Measurements from ENCODE around the gene ZNF17.
A peak's percentile ranks its signal among the peaks of the same experiment; 100 is the strongest.

ZNF17 gene

DNA sequence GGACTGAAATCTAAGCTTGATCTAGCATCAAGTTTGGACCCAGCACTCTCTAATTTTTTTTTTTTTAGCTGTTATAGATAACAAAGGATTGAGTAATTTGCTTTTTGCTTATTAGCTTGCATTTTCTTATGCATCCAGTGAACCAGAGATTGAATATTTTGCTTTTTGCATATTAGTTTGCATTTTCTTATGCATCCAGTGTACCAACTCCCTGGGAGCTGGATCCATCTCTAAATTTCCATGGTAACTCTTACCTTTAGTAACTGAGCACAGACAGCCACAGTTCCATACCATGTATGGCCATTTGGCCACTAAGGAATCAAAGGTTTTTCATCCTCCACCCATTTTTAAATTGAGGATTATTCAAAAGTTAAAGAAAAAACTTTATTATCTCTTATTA, 30.0 kb upstream of the ZNF17 start:
- peaks cover 10% of the 10 kb centered on the region for H3K36me3 ChIP-seq (ENCODE audit: control insufficient read depth, insufficient read depth, low read length)
- no peaks in the 10 kb centered on the region for H3K4me1 ChIP-seq (ENCODE audit: control insufficient read depth, insufficient read depth, low read length)
- no peak overlapping the region for H3K4me3 ChIP-seq (ENCODE audit: insufficient read depth, low read depth, low read length)
- no peaks in the 10 kb centered on the region for H3K9me3 ChIP-seq (ENCODE audit: control insufficient read depth, low read length)
- H3K27me3 ChIP-seq (ENCODE audit: control insufficient read depth, insufficient read depth, low read length, poor library complexity, severe bottlenecking): no peaks in the 10 kb centered on the region
- no peak overlapping the region for H3K27ac ChIP-seq (ENCODE audit: insufficient read depth, low read depth, low read length, poor library complexity, severe bottlenecking)

GRCh38 chr19:57382806-57383488, 28.0 kb upstream of the ZNF17 start:
- Histone ChIP-seq H3K9me3 (ENCODE audit: control insufficient read depth, low read length) (no peaks in the 10 kb centered on the region), H3K4me3 (ENCODE audit: insufficient read depth, low read depth, low read length) (no peak overlapping the region), H3K36me3 (ENCODE audit: control insufficient read depth, insufficient read depth, low read length) (peaks cover under 1% of the 10 kb centered on the region), H3K27me3 (ENCODE audit: control insufficient read depth, insufficient read depth, low read length, poor library complexity, severe bottlenecking) (peaks cover 7% of the 10 kb centered on the region), H3K4me1 (ENCODE audit: control insufficient read depth, insufficient read depth, low read length) (no peaks in the 10 kb centered on the region), H3K27ac (ENCODE audit: insufficient read depth, low read depth, low read length, poor library complexity, severe bottlenecking) (no peak overlapping the region)
- 85 to 88% methylated on average over 6 to 7 of the region's 7 CpGs for WGBS, 2 experiments

DNA sequence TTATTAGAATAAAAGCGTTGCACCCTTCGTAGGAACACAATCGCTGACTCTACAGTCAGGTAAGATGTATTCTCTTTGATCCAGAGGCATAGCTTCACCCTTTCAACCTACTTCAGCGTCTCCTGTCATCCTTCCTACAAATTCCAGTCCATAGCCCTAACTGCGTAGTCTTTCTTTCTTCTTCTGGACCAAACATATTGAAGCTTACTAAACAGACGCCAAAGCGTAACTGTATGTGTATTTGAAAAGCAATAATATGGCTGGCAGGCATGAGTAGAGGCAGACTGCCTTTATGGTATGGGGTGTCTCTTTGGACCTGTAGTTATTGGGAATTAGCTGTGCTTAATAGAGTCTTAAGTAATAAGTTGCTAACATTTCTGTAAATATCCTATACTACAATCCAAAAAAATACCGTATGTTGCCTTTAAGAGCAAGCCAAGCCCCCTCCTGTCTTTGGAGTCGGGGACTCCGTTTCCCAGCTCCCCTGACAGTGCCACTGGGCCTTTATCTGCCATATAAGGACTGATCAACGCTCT, 21.7 kb upstream of the ZNF17 start:
- Histone ChIP-seq H3K4me3 (ENCODE audit: insufficient read depth, low read depth, low read length) (peak overlapping the region; percentile 96), H3K27me3 (ENCODE audit: control insufficient read depth, insufficient read depth, low read length, poor library complexity, severe bottlenecking) (peaks cover 7% of the 10 kb centered on the region), H3K4me1 (ENCODE audit: control insufficient read depth, insufficient read depth, low read length) (peaks cover 6% of the 10 kb centered on the region), H3K27ac (ENCODE audit: insufficient read depth, low read depth, low read length, poor library complexity, severe bottlenecking) (no peak overlapping the region), H3K36me3 (ENCODE audit: control insufficient read depth, insufficient read depth, low read length) (no peaks in the 10 kb centered on the region), H3K9me3 (ENCODE audit: control insufficient read depth, low read length) (no peaks in the 10 kb centered on the region)
- 57% methylated on average over 11 of the region's 11 CpGs for WGBS, 2 experiments

GRCh38 chr19:57389730-57390598, 21.0 kb upstream of the ZNF17 start, which contains the start of gene ZNF548:
Gene ZNF548 (plus strand): TSS chr19:57389854. CDS start chr19:57390100, 246 bp downstream.
- peak within 1 kb of the TSS; percentile 99 for H3K27ac ChIP-seq (ENCODE audit: insufficient read depth, low read depth, low read length, poor library complexity, severe bottlenecking)
- WGBS, 2 experiments: 1% methylated on average over 50 of the region's 50 CpGs
- peak within 1 kb of the TSS; percentile 96 for H3K4me3 ChIP-seq (ENCODE audit: insufficient read depth, low read depth, low read length)
- H3K9me3 ChIP-seq (ENCODE audit: control insufficient read depth, low read length): no peaks in the 10 kb centered on the region
- peaks cover 3% of the 10 kb centered on the region for H3K36me3 ChIP-seq (ENCODE audit: control insufficient read depth, insufficient read depth, low read length)
- peaks cover 6% of the 10 kb centered on the region for H3K4me1 ChIP-seq (ENCODE audit: control insufficient read depth, insufficient read depth, low read length)
- peaks cover 7% of the 10 kb centered on the region for H3K27me3 ChIP-seq (ENCODE audit: control insufficient read depth, insufficient read depth, low read length, poor library complexity, severe bottlenecking)

DNA sequence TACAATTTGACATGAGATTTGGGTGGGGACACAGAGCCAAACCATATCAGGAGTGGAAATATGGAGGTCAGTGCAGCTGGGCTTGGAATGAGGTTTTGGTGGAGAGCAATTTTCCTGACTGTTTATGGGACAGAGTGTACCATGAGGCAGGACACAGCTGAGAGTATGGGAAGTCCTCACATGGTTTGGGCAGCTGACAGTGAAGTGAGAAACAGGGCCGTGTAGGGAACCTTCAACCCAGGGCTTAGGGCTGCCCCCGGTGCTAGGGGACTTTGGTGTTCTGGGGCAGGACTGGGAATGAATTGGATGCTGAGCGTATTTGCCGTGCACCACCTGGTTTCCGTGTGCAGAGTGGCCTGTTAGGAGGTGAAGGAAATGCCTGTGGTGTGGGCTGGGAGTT, 15.3 kb upstream of the ZNF17 start:
- 93 to 96% methylated on average over 5 of the region's 5 CpGs for WGBS, 2 experiments
- peaks cover 32% of the 10 kb centered on the region for H3K36me3 ChIP-seq (ENCODE audit: control insufficient read depth, insufficient read depth, low read length)

DNA sequence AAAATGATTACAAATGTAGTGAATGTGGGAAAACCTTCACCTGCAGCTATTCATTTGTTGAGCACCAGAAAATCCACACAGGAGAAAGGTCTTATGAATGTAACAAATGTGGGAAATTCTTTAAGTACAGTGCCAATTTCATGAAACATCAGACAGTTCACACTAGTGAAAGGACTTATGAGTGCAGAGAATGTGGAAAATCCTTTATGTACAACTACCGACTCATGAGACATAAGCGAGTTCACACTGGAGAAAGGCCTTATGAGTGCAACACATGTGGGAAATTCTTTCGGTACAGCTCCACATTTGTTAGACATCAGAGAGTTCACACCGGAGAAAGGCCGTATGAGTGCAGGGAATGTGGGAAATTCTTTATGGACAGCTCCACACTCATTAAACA, 12.1 kb upstream of the ZNF17 start:
- H3K27me3 ChIP-seq (ENCODE audit: control insufficient read depth, insufficient read depth, low read length, poor library complexity, severe bottlenecking): no peaks in the 10 kb centered on the region
- no peak overlapping the region for H3K4me3 ChIP-seq (ENCODE audit: insufficient read depth, low read depth, low read length)
- no peaks in the 10 kb centered on the region for H3K4me1 ChIP-seq (ENCODE audit: control insufficient read depth, insufficient read depth, low read length)
- no peak overlapping the region for H3K27ac ChIP-seq (ENCODE audit: insufficient read depth, low read depth, low read length, poor library complexity, severe bottlenecking)
- H3K9me3 ChIP-seq (ENCODE audit: control insufficient read depth, low read length): no peaks in the 10 kb centered on the region
- WGBS, 2 experiments: 91 to 97% methylated on average over 5 of the region's 5 CpGs
- H3K36me3 ChIP-seq (ENCODE audit: control insufficient read depth, insufficient read depth, low read length): peaks cover 32% of the 10 kb centered on the region

More for the DNA sequence above, 15.3 kb upstream of the ZNF17 start:
- H3K4me3 ChIP-seq (ENCODE audit: insufficient read depth, low read depth, low read length): no peak overlapping the region
- H3K4me1 ChIP-seq (ENCODE audit: control insufficient read depth, insufficient read depth, low read length): peaks cover 2% of the 10 kb centered on the region
- no peaks in the 10 kb centered on the region for H3K9me3 ChIP-seq (ENCODE audit: control insufficient read depth, low read length)
- H3K27me3 ChIP-seq (ENCODE audit: control insufficient read depth, insufficient read depth, low read length, poor library complexity, severe bottlenecking): no peaks in the 10 kb centered on the region
- H3K27ac ChIP-seq (ENCODE audit: insufficient read depth, low read depth, low read length, poor library complexity, severe bottlenecking): no peak overlapping the region

GRCh38 chr19:57403737-57404563, 7.0 kb upstream of the ZNF17 start:
- Histone ChIP-seq H3K9me3 (ENCODE audit: control insufficient read depth, low read length) (no peaks in the 10 kb centered on the region), H3K4me3 (ENCODE audit: insufficient read depth, low read depth, low read length) (no peak overlapping the region), H3K27ac (ENCODE audit: insufficient read depth, low read depth, low read length, poor library complexity, severe bottlenecking) (no peak overlapping the region), H3K4me1 (ENCODE audit: control insufficient read depth, insufficient read depth, low read length) (no peaks in the 10 kb centered on the region), H3K27me3 (ENCODE audit: control insufficient read depth, insufficient read depth, low read length, poor library complexity, severe bottlenecking) (no peaks in the 10 kb centered on the region), H3K36me3 (ENCODE audit: control insufficient read depth, insufficient read depth, low read length) (peaks cover 9% of the 10 kb centered on the region)
- WGBS, 2 experiments: 92% methylated on average over 9 of the region's 9 CpGs

DNA sequence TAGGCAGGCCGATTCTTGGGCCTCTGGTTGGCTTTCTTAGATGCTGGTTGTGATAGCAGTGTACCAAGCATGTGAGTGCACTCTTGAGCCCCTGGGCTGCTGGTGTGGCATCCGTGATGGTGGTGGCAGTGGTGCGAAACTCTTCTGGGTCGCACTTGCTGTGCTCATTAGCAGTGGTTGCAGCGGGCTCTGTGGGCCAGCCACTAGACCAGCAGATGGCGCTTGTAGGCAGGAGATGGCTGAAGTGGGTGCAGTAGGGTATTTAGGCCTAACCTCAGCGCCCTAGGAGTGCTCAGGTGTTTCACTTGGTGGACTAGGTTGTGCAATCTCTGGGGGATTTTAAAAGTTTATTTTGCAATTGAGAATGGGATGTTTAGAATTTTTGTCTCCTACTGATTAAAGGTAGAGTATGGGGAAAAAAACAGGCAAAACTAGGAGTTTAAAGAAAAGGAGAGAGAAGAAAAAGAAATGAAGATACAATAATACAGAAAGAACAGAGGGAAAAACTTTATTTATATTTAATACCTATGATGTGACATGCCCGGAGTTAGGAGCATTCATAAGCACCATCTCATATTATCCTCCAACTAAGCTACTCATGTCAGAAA, 4.3 kb upstream of the ZNF17 start:
- no peaks in the 10 kb centered on the region for H3K9me3 ChIP-seq (ENCODE audit: control insufficient read depth, low read length)
- H3K4me1 ChIP-seq (ENCODE audit: control insufficient read depth, insufficient read depth, low read length): peaks cover 4% of the 10 kb centered on the region
- H3K4me3 ChIP-seq (ENCODE audit: insufficient read depth, low read depth, low read length): no peak overlapping the region
- no peak overlapping the region for H3K27ac ChIP-seq (ENCODE audit: insufficient read depth, low read depth, low read length, poor library complexity, severe bottlenecking)
- H3K27me3 ChIP-seq (ENCODE audit: control insufficient read depth, insufficient read depth, low read length, poor library complexity, severe bottlenecking): no peaks in the 10 kb centered on the region
- H3K36me3 ChIP-seq (ENCODE audit: control insufficient read depth, insufficient read depth, low read length): no peaks in the 10 kb centered on the region
- 18 to 20% methylated on average over 7 to 8 of the region's 8 CpGs for WGBS, 2 experiments

GRCh38 chr19:57419439-57419838, 8.5 kb downstream of the ZNF17 start:
- Histone ChIP-seq H3K36me3 (ENCODE audit: control insufficient read depth, insufficient read depth, low read length) (peaks cover 13% of the 10 kb centered on the region), H3K27ac (ENCODE audit: insufficient read depth, low read depth, low read length, poor library complexity, severe bottlenecking) (no peak overlapping the region), H3K4me3 (ENCODE audit: insufficient read depth, low read depth, low read length) (no peak overlapping the region), H3K9me3 (ENCODE audit: control insufficient read depth, low read length) (no peaks in the 10 kb centered on the region), H3K4me1 (ENCODE audit: control insufficient read depth, insufficient read depth, low read length) (no peaks in the 10 kb centered on the region), H3K27me3 (ENCODE audit: control insufficient read depth, insufficient read depth, low read length, poor library complexity, severe bottlenecking) (no peaks in the 10 kb centered on the region)
- 93 to 95% methylated on average over 4 of the region's 4 CpGs for WGBS, 2 experiments

Data from ectodermal cell (in vitro differentiated cells).